ENCODE measurements around the gene HDAC11. TPM values are rescaled to one million over a fixed set of nuclear protein-coding genes. Genes with fewer than 3 reads are reported as not detected.

HDAC11 gene
- polyA plus RNA-seq, 3 donors = 2.9 to 3.9 (median 3.5) TPM

GRCh38 chr3:13459605-13460340, 20.3 kb upstream of the HDAC11 start:
- H3K27me3 ChIP-seq (ENCODE audit: control insufficient read depth in 2 of 2, insufficient read depth in 2 of 2, low read length in 2 of 2) = no peaks in the 10 kb centered on the region
- Mint-ChIP-seq H3K27ac (peak overlapping the region in 1 of 7 donors; percentile 23), H3K36me3 (no peaks in the 10 kb centered on the region), H3K27me3 (ENCODE audit: low read depth in 3 of 3) (peaks cover 4 to 10% (median 7%) of the 10 kb centered on the region in 3 donors), H3K4me1 (peaks cover 10% of the 10 kb centered on the region), H3K9me3 (peaks cover 0 to 9% (median 0%) of the 10 kb centered on the region in 7 donors), H3K4me3 (no peak overlapping the region)
- no peak overlapping the region for H3K9ac ChIP-seq (ENCODE audit: insufficient read depth, low read length, poor library complexity, severe bottlenecking)
- no peaks in the 10 kb centered on the region for H3K79me2 ChIP-seq (ENCODE audit: insufficient read depth, low read length)
- 95% methylated on average over 4 of the region's 9 CpGs for WGBS (ENCODE audit: insufficient coverage)
- no peak overlapping the region for H3K27ac ChIP-seq (ENCODE audit: low read depth in 1 of 2, low read length in 2 of 2)
- H3K4me2 ChIP-seq (replicated peaks; ENCODE audit: extremely low read depth, low read length, poor library complexity, severe bottlenecking) = no peak overlapping the region
- H2AFZ ChIP-seq (ENCODE audit: insufficient read depth, low read depth, low read length, poor library complexity, severe bottlenecking) = peak overlapping the region; percentile 36
- intact Hi-C loops (cut with micrococcal nuclease) = loop anchor here (5.0 to 10.0 kb wide), 2 partner anchors 365 to 367 kb away; no protein-coding TSS in a partner anchor
- no peak for DNase-seq
- no peaks in the 10 kb centered on the region for H4K20me1 ChIP-seq (ENCODE audit: insufficient read depth, low read length)
- peaks cover 6 to 11% of the 10 kb centered on the region in 2 donors for H3K4me1 ChIP-seq (ENCODE audit: control insufficient read depth in 1 of 2, insufficient read depth in 2 of 2, low read length in 2 of 2)
- H3K4me3 ChIP-seq (replicated peaks in 1 of 3; ENCODE audit: low read depth in 2 of 3, low read length in 3 of 3) = no peak overlapping the region
- no peaks in the 10 kb centered on the region for H3K36me3 ChIP-seq (replicated peaks in 1 of 2; ENCODE audit: control insufficient read depth in 1 of 2, insufficient read depth in 2 of 2, low read length in 2 of 2)
- no peak for TF ChIP-seq CTCF (IDR thresholded peaks at IDR 0.05)
- no peaks in the 10 kb centered on the region for H3K9me3 ChIP-seq (replicated peaks in 1 of 2; ENCODE audit: control insufficient read depth in 1 of 2, insufficient read depth in 1 of 2, low read length in 2 of 2)

GRCh38 chr3:13460341-13460736, 19.8 kb upstream of the HDAC11 start:
- H3K4me3 ChIP-seq (replicated peaks in 1 of 3; ENCODE audit: low read depth in 2 of 3, low read length in 3 of 3) = no peak overlapping the region
- no peaks in the 10 kb centered on the region for H3K36me3 ChIP-seq (replicated peaks in 1 of 2; ENCODE audit: control insufficient read depth in 1 of 2, insufficient read depth in 2 of 2, low read length in 2 of 2)
- Mint-ChIP-seq H3K4me3 (no peak overlapping the region), H3K27ac (no peak overlapping the region), H3K36me3 (no peaks in the 10 kb centered on the region), H3K9me3 (peaks cover 0 to 9% (median 0%) of the 10 kb centered on the region in 7 donors), H3K4me1 (peaks cover 6% of the 10 kb centered on the region), H3K27me3 (ENCODE audit: low read depth in 3 of 3) (peaks cover 4 to 13% (median 10%) of the 10 kb centered on the region in 3 donors)
- WGBS (ENCODE audit: insufficient coverage) = 100% methylated on average over 1 of the region's 7 CpGs
- DNase-seq = no peak
- no peak overlapping the region for H3K4me2 ChIP-seq (replicated peaks; ENCODE audit: extremely low read depth, low read length, poor library complexity, severe bottlenecking)
- H3K27me3 ChIP-seq (ENCODE audit: control insufficient read depth in 2 of 2, insufficient read depth in 2 of 2, low read length in 2 of 2) = no peaks in the 10 kb centered on the region
- intact Hi-C loops (cut with micrococcal nuclease) = loop anchor here (5.0 to 10.0 kb wide), 2 partner anchors 366 to 368 kb away; no protein-coding TSS in a partner anchor
- no peak for TF ChIP-seq CTCF (IDR thresholded peaks at IDR 0.05)
- peaks cover under 1 to 7% of the 10 kb centered on the region in 2 donors for H3K4me1 ChIP-seq (ENCODE audit: control insufficient read depth in 1 of 2, insufficient read depth in 2 of 2, low read length in 2 of 2)
- no peaks in the 10 kb centered on the region for H3K9me3 ChIP-seq (replicated peaks in 1 of 2; ENCODE audit: control insufficient read depth in 1 of 2, insufficient read depth in 1 of 2, low read length in 2 of 2)
- no peaks in the 10 kb centered on the region for H3K79me2 ChIP-seq (ENCODE audit: insufficient read depth, low read length)
- no peak overlapping the region for H2AFZ ChIP-seq (ENCODE audit: insufficient read depth, low read depth, low read length, poor library complexity, severe bottlenecking)
- no peak overlapping the region for H3K27ac ChIP-seq (ENCODE audit: low read depth in 1 of 2, low read length in 2 of 2)
- H4K20me1 ChIP-seq (ENCODE audit: insufficient read depth, low read length) = no peaks in the 10 kb centered on the region
- no peak overlapping the region for H3K9ac ChIP-seq (ENCODE audit: insufficient read depth, low read length, poor library complexity, severe bottlenecking)

Data from CD14-positive monocyte (primary cell).